Adrenal gland (tissue), 12 donors: Measurements from ENCODE around the gene MAP3K15. TPM values are rescaled to one million over a fixed set of nuclear protein-coding genes. Genes with fewer than 3 reads are reported as not detected.

Experiments
- DNase-seq, 7 donors: peaks; one replicate each; pipeline ENCODE4 v3.0.0-alpha.2; 2019 to 2020
- H3K27ac ChIP-seq, 5 donors: fragments of 200-600 bp; sonication (generic) in 4 of 5; 1 replicate in 3 of 5; 2 replicates in 2 of 5; pipeline versions ENCODE4 v1.5.1 to v1.8.0; 2016 to 2020; ENCODE audit warnings: mild to moderate bottlenecking in 1 of 5
- H3K27me3 ChIP-seq: fragments of 200-600 bp; 2 replicates; pipeline ENCODE4 v1.8.0; 2021
- H3K36me3 ChIP-seq, 2 donors: fragments of 200-600 bp; replicated peaks in 1 of 2; 1 replicate in 1 of 2; 2 replicates in 1 of 2; pipeline versions ENCODE4 v1.5.1 to v1.8.0; 2018 to 2022
- H3K4me1 ChIP-seq, 2 donors: fragments of 200-600 bp; replicated peaks in 1 of 2; 1 replicate in 1 of 2; 2 replicates in 1 of 2; pipeline versions ENCODE4 v1.5.1 to v1.8.0; 2018 to 2021
- H3K4me3 ChIP-seq, 4 donors: fragments of 200-600 bp; sonication (generic) in 3 of 4; one replicate each; pipeline ENCODE4 v1.5.1; 2016 to 2018
- H3K9me3 ChIP-seq, 3 donors: fragments of 200-600 bp; sonication (generic) in 1 of 3; replicated peaks in 1 of 3; 1 replicate in 2 of 3; 2 replicates in 1 of 3; pipeline versions ENCODE4 v1.5.1 to v1.8.0; 2016 to 2021
- CTCF ChIP-seq, 6 experiments: fragments of 450-650 bp in 4 of 6; fragments of 200-600 bp in 2 of 6; sonication (generic) in 1 of 6; IDR thresholded peaks; 1 replicate in 5 of 6; 2 replicates in 1 of 6; pipeline versions ENCODE4 v1.5.1 to v1.8.0; 2016 to 2021; ENCODE audit warnings: antibody characterized with exemption in 6 of 6, mild to moderate bottlenecking in 2 of 6, moderate library complexity in 1 of 6
- POLR2A ChIP-seq, 2 donors: fragments of 450-650 bp; IDR thresholded peaks; one replicate each; pipeline ENCODE4 v1.6.1; 2017; ENCODE audit warnings: antibody characterized with exemption in 2 of 2, mild to moderate bottlenecking in 2 of 2, moderate library complexity in 1 of 2
- WGBS, 4 donors: extraction: QIAGEN DNeasy Blood & Tissue Kit in 2 of 4; methylation state at CpG; one replicate each; pipeline versions ENCODE4 v1.1.5 to v1.1.7; 2013 to 2017; 5-methylcytosine and 5-hydroxymethylcytosine counted together
- intact Hi-C, 2 donors: fragments of 100-400 bp; cut with DNase I; formaldehyde crosslinking; loops; one replicate each; pipeline versions ENCODE4 v1.14.1 to v1.15.0; 2022 to 2023
- polyA plus RNA-seq, 3 donors: library from polyadenylated mRNA; stranded (reverse); fragments of 200-250 nt in 2 of 3; fragments of 350-450 nt in 1 of 3; fragmentation: Illumina TruSeq in 1 of 3; extraction: RNeasy Lipid Tissue Mini Kit (QIAGEN cat#74804) in 1 of 3; gene quantifications; one replicate each; pipeline ENCODE4 v1.2.3, GENCODE V29; 2013 to 2014
- total RNA-seq, 9 donors: library from RNA; depleted of rRNA in 4 of 9; stranded (reverse); fragments of >200 nt in 4 of 9; fragments of 120-200 nt in 1 of 9; fragmentation: NEBNext Ultra II Directional in 1 of 9; extraction: Animal tissue kit (Norgen Biotek cat#: 25700) in 1 of 9; gene quantifications; one replicate each; pipeline versions ENCODE4 v1.1.0 to v1.2.4, GENCODE V29; 2013 to 2023
- donor health status: healthy with polysubstance abuse.
- donor health status: Bipolar disorder and iron deficiency.
- donor health status: DM: yes; HTN: yes; CAD: no.
- donor health status: DM: no; HTN: no; CAD: no.
- donor health status: DM: no; HTN: no; CAD: no.
- donor health status: DM: yes; HTN: yes; CAD: no.

MAP3K15 gene
- total and polyA plus RNA-seq, 12 donors, result 28.9 to 92.3 (median 67.9) TPM

DNA sequence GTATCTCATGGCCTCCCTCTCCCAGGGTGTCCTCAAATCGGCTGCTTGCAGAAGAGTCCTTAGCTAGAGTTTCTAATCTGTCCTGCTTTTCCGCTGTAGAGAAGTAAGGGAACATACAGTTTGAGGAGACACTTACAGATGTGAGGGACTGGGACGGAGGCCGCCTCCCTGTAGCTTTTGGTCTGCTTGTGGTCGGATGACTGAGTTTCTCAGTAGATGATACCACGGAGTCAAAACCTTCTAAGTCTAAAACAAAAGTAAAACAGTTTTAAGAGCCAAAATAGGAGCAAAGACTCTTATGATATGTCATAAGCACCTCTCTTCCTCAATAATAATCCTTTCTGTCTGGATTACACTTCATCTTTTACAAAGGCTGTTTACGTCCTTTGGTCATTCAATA is 34.5 kb upstream of the MAP3K15 start:
- WGBS, 4 donors, result 80 to 98% (median 88%) methylated on average over 7 of the region's 7 CpGs
- TF ChIP-seq CTCF (IDR thresholded peaks at IDR 0.05) (no peak), POLR2A (IDR thresholded peaks at IDR 0.05) (no peak)
- Histone ChIP-seq H3K36me3 (no peaks in the 10 kb centered on the region), H3K27me3 (no peaks in the 10 kb centered on the region), H3K4me1 (no peaks in the 10 kb centered on the region), H3K9me3 (no peaks in the 10 kb centered on the region), H3K4me3 (no peak overlapping the region), H3K27ac (no peak overlapping the region)
- DNase-seq, result no peak
- intact Hi-C loops, result no loop called here

DNA sequence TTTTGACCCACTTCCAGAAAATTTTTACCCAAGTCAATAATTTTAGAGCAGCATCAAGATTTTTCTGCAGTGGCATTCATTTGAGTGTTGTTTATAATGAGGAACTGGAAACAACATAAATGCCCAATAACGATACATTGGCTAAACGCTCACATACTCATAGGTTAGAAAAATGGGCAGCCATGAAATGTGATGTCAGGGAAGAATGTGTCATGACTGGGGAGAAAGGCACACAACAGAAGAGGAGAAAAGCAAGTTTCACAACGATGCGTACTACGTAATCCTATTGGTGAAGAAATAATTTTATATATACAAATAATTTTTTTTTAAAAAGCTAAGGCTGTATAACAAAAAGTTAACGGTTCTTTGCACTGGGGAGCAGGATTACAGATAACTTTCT is 33.6 kb upstream of the MAP3K15 start:
- intact Hi-C loops, result no loop called here
- TF ChIP-seq POLR2A (IDR thresholded peaks at IDR 0.05), result no peak
- no peak for TF ChIP-seq CTCF (IDR thresholded peaks at IDR 0.05)
- no peaks in the 10 kb centered on the region for H3K9me3 ChIP-seq
- no peaks in the 10 kb centered on the region for H3K36me3 ChIP-seq
- H3K4me1 ChIP-seq, result no peaks in the 10 kb centered on the region
- DNase-seq, result no peak
- H3K4me3 ChIP-seq, result no peak overlapping the region
- H3K27ac ChIP-seq, result no peak overlapping the region
- H3K27me3 ChIP-seq, result no peaks in the 10 kb centered on the region
- 85 to 95% (median 89%) methylated on average over 6 of the region's 6 CpGs for WGBS, 4 donors

GRCh38 chrX:19548279-19548678 is 33.0 kb upstream of the MAP3K15 start:
- no peaks in the 10 kb centered on the region for H3K9me3 ChIP-seq
- no peak overlapping the region for H3K4me3 ChIP-seq
- no peak overlapping the region for H3K27ac ChIP-seq
- no peak for DNase-seq
- no peak for TF ChIP-seq POLR2A (IDR thresholded peaks at IDR 0.05)
- TF ChIP-seq CTCF (IDR thresholded peaks at IDR 0.05), result no peak
- WGBS, 4 donors, result 41 to 83% (median 64%) methylated on average over 2 of the region's 2 CpGs
- no peaks in the 10 kb centered on the region for H3K36me3 ChIP-seq
- intact Hi-C loops, result no loop called here
- H3K4me1 ChIP-seq, result no peaks in the 10 kb centered on the region
- H3K27me3 ChIP-seq, result no peaks in the 10 kb centered on the region

DNA sequence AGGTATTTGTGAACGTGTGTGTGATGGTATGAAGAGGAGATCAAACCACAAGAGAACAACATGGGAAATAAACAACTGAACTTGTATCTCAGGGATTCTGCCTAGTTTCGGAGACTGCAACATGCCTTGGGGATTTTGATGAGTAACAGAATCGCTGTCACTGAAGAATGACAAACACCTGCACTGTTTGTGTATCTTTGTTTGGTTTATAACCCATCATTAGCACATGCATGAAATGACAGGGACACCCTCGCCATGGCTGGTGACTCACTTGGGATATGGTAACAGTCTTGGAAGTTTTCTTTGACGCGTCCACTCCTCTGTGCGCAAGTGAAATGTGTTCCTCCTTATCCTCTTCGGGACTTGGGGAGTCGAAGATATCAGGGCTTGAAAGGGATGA is 30.3 kb upstream of the MAP3K15 start:
- no peak for DNase-seq
- no peaks in the 10 kb centered on the region for H3K27me3 ChIP-seq
- intact Hi-C loops, result no loop called here
- no peak overlapping the region for H3K27ac ChIP-seq
- WGBS, 4 donors, result 83 to 91% (median 89%) methylated on average over 8 to 9 of the region's 9 CpGs
- TF ChIP-seq POLR2A (IDR thresholded peaks at IDR 0.05) (no peak), CTCF (IDR thresholded peaks at IDR 0.05) (no peak)
- no peaks in the 10 kb centered on the region for H3K36me3 ChIP-seq
- H3K4me1 ChIP-seq, result no peaks in the 10 kb centered on the region
- no peaks in the 10 kb centered on the region for H3K9me3 ChIP-seq
- no peak overlapping the region for H3K4me3 ChIP-seq
